Measurements from ENCODE around the gene ACADSB. TPM values are rescaled to one million over a fixed set of nuclear protein-coding genes. Genes with fewer than 3 reads are reported as not detected.

The ACADSB gene
- polyA plus RNA-seq, 1 donor from 2014 or later, result 20.3 TPM

GRCh38 chr10:123026302-123026701, 17.5 kb downstream of the ACADSB start:
- no peaks in the 10 kb centered on the region for H3F3A ChIP-seq (ENCODE audit: insufficient read depth, low read length, poor library complexity, severe bottlenecking)
- H3K4me2 ChIP-seq (ENCODE audit: low read length), result no peak overlapping the region
- no peak for TF ChIP-seq MXI1 (conservative IDR thresholded peaks at IDR 0.05; ENCODE audit: poor library complexity, severe bottlenecking)
- TF ChIP-seq EZH2 (IDR thresholded peaks at IDR 0.05; ENCODE audit: borderline replicate concordance, insufficient read depth, low read length, poor library complexity, severe bottlenecking), result no peak
- no peak for TF ChIP-seq SMC3 (conservative IDR thresholded peaks at IDR 0.05; ENCODE audit: poor library complexity)
- no peak for TF ChIP-seq CTCF (IDR thresholded peaks at IDR 0.05; ENCODE audit: poor library complexity, severe bottlenecking)
- no peak for TF ChIP-seq RAD21 (conservative IDR thresholded peaks at IDR 0.05)
- TF ChIP-seq EP300 (conservative IDR thresholded peaks at IDR 0.05; ENCODE audit: poor library complexity, severe bottlenecking), result no peak
- no peak for TF ChIP-seq TAF1 (IDR thresholded peaks at IDR 0.05; ENCODE audit: low read depth)
- no peak for TF ChIP-seq REST (IDR thresholded peaks at IDR 0.05; ENCODE audit: borderline replicate concordance)
- TF ChIP-seq POLR2AphosphoS5 (IDR thresholded peaks at IDR 0.05), result no peak
- no peaks in the 10 kb centered on the region for H3K79me2 ChIP-seq (replicated peaks; ENCODE audit: insufficient read depth, low read length)
- H3K9me3 ChIP-seq (ENCODE audit: low read length), result no peaks in the 10 kb centered on the region
- H2AFZ ChIP-seq (ENCODE audit: low read depth, low read length), result no peak overlapping the region
- H3K27ac ChIP-seq (ENCODE audit: low read length), result no peak overlapping the region
- H3K9ac ChIP-seq (ENCODE audit: low read length), result no peak overlapping the region
- no peaks in the 10 kb centered on the region for H4K20me1 ChIP-seq (ENCODE audit: insufficient read depth)
- H3K4me3 ChIP-seq (ENCODE audit: low read length), result no peak overlapping the region
- no peaks in the 10 kb centered on the region for H3K27me3 ChIP-seq (ENCODE audit: insufficient read depth, low read depth, low read length)
- H3K36me3 ChIP-seq (ENCODE audit: insufficient read depth, low read length), result no peaks in the 10 kb centered on the region
- no peaks in the 10 kb centered on the region for H3K9me2 ChIP-seq (ENCODE audit: insufficient read depth, low read length)

DNA sequence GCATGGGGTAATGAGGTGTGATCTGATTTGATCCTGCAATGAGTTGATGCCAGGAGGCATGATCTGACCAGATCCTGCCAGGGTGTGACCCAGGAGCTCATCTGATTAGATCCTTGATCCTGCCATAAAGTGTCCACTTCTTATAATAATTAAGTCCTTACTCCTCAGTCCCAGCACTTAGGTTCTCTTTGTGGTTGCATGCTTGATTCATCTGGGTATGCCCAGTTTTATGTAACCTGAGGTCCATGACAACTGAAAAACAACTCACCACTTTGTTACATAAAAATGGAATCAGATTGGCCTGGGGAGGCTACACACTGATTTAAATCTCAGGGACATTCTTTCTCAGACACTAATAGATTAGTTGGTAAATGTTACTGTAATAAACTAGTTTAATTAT, 19.1 kb downstream of the ACADSB start:
- H3K4me3 ChIP-seq (ENCODE audit: low read length), result no peak overlapping the region
- H3K27ac ChIP-seq (ENCODE audit: low read length), result no peak overlapping the region
- H4K20me1 ChIP-seq (ENCODE audit: insufficient read depth), result no peaks in the 10 kb centered on the region
- H3K9me3 ChIP-seq (ENCODE audit: low read length), result no peaks in the 10 kb centered on the region
- no peaks in the 10 kb centered on the region for H3K27me3 ChIP-seq (ENCODE audit: insufficient read depth, low read depth, low read length)
- no peaks in the 10 kb centered on the region for H3K79me2 ChIP-seq (replicated peaks; ENCODE audit: insufficient read depth, low read length)
- H3K9ac ChIP-seq (ENCODE audit: low read length), result no peak overlapping the region
- no peak for TF ChIP-seq TAF1 (IDR thresholded peaks at IDR 0.05; ENCODE audit: low read depth)
- no peak for TF ChIP-seq MXI1 (conservative IDR thresholded peaks at IDR 0.05; ENCODE audit: poor library complexity, severe bottlenecking)
- TF ChIP-seq CTCF (IDR thresholded peaks at IDR 0.05; ENCODE audit: poor library complexity, severe bottlenecking), result no peak
- H3K36me3 ChIP-seq (ENCODE audit: insufficient read depth, low read length), result no peaks in the 10 kb centered on the region
- no peaks in the 10 kb centered on the region for H3F3A ChIP-seq (ENCODE audit: insufficient read depth, low read length, poor library complexity, severe bottlenecking)
- no peaks in the 10 kb centered on the region for H3K9me2 ChIP-seq (ENCODE audit: insufficient read depth, low read length)
- H3K4me2 ChIP-seq (ENCODE audit: low read length), result no peak overlapping the region
- no peak overlapping the region for H2AFZ ChIP-seq (ENCODE audit: low read depth, low read length)
